Fibroblast of peridontal ligament (primary cell): Measurements from ENCODE around the gene MLKL.
A peak's percentile ranks its signal among the peaks of the same experiment; 100 is the strongest.
"Not testable (repeated sequence)": the region's sequence is repeated elsewhere in the genome, so short reads cannot be mapped to it uniquely, and the experiment has no call there.

Source experiments
- DNase-seq: peaks from one replicate; pipeline ENCODE4 v3.0.0-alpha.2; 2010; ENCODE audit errors: extremely low read depth

The MLKL gene

DNA sequence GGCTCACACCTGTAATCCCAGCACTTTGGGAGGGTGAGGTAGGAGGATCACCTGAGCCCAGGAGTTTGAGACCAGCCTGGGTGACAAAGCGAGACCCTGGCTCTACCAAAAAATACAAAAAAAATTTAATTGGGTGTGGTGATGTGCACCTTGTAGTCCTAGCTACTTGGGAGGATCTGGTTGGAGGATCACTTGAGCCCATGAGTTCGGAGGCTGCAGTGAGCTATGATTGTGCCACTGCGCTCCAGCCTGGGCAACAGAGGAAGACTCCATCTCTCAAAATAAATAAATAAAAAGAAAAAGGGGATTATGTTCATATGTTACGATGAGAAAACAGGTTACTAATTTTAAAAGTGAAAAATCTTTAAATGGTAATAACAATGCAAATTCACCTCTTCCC lies 996 bp downstream of the MLKL start:
- DNase-seq: no peak

DNA sequence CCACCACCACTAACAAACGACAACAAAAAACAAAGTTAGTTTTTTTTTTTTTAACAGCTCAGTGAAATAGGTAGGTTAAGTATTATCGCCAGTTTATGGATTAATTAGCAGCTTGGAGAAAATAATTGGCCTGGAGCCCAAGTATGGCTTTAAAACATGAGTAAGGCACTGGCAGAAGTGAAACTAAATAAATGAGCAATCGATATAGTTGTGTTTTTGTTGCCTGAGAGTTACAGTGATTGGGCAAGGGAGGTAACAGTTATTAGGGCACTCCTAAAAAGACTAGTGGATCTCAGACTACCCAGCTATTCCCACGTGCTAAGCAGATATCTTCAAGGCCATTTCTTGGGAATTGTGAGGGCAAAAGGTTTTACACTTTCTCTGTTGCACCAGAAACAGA lies 2.4 kb downstream of the MLKL start:
- DNase-seq: peak; percentile 17

DNA sequence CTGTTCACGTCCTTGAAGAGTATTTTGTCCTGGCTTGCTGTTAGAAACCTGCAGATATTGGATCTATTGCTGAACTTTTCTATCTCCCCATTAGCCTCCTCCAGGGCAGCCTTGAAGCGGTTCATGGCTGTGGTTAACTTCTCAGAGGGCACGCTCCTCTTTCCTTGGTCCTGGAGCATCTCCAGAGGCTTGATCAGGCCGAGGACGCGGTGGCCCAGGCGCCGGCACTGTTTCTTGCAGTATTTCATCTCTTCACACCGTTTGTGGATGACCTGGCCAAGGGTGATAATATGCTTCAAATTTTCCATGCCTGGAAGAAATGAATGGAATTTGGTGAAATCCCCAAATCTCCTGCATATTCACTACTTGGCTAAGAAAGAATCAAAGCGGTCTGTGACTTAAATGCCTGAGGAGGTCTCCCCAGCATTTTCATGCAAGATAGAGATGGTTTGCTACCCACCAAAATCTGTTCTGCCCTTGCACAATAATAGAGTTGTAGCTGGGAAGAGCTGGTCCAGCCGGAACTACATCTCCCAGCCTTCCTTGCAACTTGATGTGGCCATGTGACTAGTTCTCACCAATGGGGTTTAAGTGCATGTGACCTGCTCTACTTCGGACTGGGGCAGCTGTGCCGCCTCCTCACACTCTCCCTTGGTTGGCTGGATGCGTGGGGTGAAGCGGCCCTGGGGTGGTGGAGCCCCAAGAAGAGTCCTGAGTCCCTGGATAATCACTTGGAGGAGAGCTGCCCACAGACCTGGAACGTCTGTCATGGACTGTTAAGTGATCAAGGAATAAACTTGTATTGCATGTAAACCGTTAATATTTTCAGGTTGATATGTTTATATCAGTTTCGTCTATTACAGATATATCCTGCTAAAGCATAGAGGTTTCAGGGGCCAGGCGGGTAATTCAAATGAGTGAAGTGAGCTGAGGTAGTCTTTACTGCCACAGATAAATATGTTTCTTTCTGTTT lies 4.9 kb downstream of the MLKL start:
- DNase-seq: peak; percentile 94

DNA sequence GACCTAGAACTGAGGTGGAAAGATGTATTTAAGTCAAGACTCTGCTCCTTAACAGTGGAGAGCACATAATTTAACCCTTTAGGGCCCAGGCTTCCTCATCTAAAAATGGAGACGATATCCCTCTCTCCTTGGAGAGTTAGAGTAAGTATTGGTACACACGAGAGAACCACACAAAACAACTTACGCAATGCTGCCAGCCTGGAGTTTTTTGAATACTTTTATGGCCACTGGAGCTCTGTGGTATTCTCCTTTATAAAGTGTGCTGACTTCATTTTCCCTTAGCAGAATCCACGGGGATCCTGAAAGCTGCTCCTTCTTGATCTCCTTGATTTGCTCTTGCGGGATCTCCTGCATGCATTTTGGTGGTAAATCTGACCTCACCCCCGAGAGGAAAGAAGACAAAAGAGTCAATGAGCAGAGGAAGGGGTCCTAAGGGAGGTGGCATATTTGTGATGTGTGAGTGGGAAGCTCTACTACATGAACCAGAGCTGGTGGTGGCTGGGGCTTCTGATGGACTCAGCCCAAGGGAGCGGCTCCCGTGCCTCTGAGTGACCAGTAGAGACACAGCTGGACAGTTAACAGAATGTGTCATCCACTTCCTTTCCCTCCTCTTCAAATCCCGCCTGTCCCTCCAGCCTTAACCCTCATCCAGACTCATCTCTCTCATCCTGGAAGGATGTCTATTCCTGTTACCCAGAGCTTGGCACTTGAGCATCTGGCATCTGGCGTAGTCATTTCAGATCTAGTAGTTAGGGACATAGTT lies 9.4 kb downstream of the MLKL start:
- DNase-seq: peak; percentile 44

DNA sequence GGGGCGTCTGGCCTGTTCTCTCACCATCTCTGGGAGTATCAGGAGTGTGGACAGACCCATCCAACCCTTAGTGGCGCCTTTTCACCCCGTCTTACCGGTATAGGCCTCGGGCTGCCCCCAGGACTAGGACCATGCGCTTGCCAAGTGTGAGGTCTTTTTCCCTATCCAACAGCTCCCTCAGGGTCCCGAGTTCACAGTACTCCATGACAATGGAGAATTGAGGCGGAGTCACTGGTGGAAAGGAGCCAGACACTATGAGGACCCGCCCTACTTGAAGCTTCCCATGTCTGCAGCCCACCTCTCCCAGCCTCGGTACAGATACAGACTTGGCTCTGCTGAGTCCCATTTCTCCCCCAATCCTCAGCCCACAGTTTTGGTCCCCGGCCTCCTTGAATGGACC lies 18.1 kb downstream of the MLKL start:
- DNase-seq: no peak

DNA sequence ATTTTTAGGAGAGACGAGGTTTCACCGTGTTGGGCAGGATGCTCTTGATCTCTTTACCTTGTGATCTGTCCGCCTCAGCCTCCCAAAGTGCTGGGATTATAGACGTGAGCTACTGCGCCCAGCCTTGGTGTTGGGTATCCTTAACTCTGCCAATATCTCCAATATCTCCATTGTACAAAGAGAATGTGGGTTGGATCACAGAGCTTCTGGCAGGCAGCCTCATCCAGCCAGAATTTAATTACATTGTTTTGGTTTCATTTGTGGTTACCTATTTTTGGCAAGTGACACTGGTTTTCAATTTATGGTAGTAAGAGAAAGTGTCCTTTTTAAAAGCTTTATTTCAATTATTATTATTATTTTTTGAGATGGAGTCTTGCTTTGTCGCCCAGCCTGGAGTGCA lies 20.0 kb downstream of the MLKL start:
- DNase-seq: peak; percentile 29

DNA sequence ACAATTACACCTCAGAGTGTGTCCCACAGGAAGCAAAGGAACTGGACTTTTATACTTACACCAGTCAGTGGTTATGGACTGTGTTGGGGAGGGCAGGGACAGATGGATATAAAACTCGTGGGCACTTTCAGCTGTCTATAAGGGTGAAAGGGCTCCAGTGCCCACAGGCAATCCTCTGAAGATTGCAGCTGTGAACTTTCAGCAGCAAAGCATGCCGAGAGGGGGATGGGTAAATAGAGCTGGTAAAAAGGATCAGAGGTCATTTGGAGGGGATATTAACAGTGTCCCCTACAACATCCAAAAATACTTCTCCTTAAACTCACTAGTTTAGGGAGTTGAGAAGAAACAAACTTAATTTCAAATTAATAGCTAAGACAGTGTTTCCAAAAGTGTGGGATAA lies 20.7 kb downstream of the MLKL start:
- DNase-seq: no peak

DNA sequence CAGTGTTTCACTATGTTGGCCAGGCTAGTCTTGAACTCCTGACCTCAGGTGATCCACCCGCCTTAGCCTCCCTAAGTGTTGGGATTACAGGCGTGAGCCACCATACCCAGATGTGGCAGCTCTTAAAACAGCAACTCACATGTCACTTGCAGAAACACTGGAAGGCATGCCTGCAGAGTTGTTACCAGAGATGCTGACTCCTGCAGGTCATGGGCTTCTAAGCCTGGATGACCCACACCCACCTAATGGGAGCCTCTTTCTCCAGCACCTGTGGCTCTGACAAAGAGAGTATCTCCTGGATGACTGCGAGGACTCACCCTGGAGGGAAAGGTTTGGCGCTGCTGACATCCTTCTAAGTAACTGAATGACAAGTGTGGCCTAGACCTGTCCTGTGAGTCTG lies 22.8 kb downstream of the MLKL start:
- no peak for DNase-seq

DNA sequence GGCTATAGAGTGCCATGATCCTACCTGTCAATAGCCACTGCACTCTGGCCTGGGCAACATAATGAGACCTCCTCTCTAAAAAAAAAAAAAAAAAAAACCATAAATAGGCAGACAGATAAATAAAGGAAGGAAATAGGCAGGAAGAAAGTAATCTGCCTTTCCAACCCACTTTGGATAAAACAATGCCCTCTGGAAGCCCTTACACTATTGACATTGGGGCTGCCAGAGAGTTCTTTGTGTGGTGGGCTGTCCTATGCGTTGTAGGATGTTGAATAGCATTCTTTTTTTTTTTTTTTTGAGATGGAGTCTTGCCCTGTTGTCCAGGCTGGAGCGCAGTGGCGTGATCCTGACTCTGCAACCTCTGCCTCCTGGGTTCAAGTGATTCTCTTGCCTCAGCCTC lies 26.8 kb downstream of the MLKL start:
- DNase-seq: no peak

DNA sequence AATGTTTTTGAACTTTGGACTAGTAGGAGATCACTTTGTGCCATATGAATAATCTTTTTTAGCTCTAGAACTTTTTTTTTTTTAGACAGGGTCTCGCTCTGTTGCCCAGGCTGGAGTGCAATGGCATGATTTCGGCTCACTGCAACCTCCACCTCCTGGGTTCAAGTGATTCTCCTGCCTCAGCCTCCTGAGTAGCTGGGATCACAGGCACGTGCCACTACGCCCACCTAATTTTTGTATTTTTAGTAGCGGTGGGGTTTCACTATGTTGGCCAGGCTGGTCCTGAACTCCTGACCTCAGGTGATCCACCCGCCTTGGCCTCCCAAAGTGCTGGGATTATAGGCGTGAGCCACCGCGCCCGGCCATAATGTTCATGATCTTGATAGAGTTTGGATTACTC lies 31.8 kb downstream of the MLKL start:
- not testable (repeated sequence) for DNase-seq

DNA sequence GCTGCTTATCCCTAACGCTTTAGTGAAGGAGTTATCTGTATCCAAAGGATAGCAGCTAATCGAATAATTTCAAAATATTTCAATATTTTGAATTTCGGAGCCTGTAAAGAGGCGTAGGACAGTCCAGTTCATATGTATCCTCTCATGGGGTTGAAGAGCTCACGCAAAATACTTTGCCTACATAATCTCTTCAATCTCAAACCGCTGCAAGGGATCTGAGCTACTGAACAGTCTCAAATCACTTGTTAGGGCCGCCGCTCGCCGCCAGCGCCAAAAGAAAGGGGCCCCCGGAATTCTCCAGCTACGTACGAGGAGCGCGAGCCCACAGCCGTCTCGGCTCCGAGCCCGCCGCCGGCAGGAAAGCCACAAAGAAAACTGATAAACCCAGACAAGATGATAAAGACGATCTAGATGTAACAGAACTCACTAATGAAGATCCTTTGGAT lies 33.4 kb downstream of the MLKL start:
- DNase-seq: peak; percentile 22

DNA sequence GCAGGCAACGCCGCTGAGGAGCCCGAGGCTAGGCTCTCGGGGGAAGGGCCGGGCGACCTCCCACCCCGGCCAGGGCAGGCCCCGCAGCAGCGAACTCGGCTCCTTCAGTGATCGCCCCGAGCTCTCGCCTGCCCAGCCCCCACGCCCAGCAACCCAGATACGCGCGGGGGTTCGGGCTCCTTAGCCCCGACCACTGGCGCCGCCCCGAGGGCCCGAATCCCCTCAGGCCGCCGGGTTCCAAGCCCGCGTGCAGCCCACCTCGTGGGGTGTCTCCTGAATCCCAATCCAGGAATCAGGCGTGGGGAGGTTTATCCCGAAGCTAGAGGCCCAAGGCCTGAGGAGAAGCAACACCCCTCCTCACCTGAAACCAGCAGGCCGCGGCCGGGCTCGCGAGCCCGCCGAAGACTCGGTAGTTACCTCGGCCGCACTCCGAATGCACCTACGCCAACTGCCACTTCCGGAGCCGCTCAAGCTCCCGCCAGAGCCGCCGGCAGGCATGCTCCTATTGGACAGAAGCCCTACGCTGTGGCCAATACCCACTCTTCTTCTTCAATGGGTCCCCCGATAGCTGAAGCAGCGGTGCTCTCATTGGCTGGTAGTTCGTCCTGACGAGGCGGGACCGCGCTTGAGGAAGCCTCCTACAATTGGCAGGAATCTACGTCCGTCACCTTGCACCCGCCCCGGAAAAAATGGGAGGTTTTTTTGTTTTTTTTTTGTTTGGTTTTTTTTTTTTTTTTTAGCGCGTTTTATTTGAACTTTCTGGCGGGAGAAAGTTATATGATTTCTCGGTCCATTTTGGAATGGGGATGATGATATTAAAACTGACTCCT lies 34.0 kb downstream of the MLKL start, which contains the start of gene RFWD3:
Gene RFWD3, minus strand, starts transcription at position 453 of the 830 bp plus-strand sequence. CDS start 5,428 bp downstream, outside the sequence.
- peak; percentile 98 for DNase-seq

DNA sequence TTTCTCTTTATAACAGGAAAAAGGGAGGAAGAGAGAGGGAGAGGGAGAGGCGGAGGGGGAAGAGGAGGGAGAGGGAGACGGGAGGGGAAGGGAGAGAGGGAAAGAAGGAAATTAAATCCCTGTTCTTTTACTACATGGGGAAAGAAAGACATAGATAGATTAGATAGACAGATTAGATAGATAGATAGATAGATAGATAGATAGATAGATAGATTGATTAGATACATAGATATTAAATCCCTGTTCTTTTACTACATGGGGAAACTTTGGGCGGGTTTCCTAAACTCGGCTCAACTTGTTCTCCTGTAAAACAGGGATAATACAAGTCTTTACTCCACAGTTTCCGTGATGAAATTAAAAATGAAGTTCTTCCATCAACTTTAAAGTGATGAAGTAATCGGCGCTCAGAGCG lies 34.6 kb downstream of the MLKL start:
- no peak for DNase-seq

DNA sequence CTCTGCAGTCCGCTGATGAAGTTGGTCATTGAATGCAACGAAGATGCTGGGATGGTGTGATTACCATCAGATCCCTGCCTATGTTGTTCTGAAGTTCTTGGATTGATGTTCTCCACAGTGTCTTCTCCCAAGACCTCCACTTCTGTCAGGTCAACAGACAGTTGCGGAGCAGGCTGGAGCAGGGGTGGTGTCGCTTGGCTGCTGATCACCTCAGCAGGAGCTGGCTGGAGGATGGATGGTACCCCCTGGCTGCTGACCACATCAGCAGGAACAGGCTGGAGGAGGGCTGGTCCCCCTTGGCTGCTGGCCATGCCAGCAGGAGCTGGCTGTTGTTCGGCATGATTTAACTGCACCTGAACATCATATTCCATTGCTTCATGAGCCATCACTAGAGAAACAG lies 39.6 kb downstream of the MLKL start:
- no peak for DNase-seq

DNA sequence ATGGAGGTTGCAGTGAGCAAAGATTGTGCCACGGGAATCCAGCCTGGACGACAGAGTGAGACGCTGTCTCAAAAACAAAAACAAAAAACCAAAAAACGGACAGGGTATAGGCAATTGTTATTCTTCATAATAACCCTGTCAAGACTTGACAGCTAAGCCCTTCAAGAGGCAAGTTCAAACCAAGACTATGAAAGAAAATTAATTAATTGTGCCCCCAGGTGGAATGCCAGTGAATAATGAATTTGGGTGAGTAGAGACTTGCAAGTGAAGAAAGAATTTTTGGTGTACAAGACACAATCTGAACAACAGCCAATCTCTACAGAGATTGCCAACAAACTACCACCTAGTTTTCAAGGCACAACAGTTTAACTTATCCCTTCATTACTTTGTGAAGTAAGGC lies 40.3 kb downstream of the MLKL start:
- no peak for DNase-seq

DNA sequence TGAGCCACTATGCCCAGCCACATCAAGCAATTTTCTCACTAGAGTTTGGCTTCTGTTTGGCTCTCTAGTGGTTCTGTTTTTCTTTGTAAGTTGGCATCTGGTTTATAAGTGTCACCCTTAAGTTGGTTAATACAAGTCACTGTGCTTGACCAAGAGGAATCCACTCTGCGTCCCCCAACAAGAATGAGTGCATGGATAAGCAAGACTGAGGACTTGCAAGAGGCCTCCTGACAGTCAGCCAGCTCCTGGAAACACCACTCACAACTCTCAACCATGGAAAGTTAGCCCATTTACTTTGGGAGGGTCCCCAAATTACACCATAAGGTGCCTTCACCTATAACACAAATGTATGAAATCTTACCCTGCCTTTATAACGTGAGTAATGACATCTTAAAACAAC lies 41.6 kb downstream of the MLKL start:
- no peak for DNase-seq

DNA sequence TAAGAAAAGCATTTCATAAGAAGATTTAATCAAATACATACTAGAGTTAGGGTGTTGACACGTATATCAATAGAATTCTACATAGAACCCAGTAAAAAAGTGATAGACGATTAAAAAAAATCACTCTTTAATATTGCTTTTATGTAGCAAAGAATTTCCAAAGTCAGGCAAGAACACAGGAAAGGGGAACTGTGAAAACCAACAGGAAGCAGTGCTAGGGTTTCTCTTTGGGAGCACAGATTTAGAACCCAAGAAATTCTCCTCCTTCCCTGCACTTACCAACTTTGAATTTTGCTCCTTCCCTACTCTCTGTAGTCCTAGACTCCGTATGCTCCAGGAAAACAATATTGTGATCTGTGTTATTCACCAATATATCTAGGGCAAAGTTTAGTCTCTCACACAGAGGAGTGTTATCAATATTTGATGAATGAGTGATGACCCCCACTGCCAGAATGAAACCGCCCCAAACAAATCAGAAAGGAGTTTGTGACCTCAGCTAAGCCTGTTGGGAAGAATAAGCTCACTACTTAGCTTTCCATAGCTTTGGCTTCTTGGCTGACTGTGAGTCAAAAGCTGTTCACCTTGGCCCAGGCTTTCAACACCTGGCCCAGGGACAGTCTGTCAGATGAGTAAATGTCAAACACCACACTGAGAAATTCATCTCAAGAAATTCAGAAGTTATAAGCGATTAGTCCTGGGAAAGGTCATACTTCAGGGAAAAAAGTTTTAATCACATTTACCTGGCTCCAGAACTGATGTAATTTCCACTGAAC lies 42.6 kb downstream of the MLKL start:
- DNase-seq: no peak

DNA sequence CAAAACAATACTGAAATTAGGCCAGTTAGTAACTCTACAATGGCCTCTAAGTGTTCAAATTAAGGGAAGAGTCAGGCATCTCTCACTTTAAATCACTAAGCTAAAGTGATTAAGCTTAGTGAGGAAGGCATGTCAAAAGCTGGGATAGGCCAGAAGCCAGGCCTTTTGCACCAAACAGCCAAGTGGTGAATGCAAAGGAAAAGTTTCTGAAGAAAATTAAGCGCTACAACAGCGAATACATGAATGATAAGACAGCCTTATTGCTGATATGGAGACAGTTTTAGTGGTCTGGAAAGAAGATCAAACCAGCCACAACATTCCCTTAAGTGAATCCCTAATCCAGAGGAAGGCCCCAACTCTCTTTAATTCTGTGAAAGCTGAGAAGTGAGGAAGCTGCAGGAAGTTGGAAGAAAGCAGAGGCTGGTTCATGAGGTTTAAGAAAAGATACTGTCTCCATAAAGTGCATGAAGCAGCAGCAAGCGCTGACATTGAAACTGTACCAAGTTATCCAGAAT lies 46.1 kb downstream of the MLKL start:
- no peak for DNase-seq

DNA sequence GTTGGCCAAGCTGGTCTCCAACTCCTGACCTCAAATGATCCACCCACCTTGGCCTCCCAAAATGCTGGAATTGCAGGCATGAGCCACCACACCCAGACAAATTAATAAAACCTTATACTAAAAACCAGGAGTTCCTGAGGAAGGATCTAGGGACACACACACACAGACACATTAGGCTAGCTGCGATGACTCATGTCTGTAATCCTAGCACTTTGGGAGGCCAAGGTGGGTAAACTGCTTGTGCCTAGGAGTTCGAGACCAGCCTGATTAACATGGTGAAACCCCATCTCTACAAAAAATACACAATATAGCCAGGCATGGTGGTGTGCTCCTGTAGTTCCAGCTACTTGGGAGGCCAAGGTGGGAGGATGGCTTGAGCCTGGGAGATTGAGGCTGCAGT lies 47.8 kb downstream of the MLKL start:
- not testable (repeated sequence) for DNase-seq

DNA sequence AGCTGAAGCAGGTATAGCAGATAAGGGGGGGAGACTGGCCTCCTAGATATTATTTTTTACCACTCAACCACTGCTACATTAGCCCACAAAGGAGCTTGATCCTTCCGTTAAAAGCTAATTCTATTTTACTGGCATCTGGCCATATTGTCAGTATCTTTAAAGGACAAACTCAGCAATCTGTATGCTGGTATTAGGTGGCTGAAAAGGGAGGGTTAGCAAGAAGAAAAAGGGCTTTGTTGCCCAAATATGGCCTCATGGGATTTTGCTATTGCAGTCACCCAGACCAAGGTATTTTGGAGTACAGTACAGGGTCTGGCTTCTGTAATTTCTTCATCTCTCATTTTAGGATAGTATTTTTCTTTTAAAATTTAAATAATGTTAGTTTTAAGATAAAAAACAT lies 48.4 kb downstream of the MLKL start:
- no peak for DNase-seq

DNA sequence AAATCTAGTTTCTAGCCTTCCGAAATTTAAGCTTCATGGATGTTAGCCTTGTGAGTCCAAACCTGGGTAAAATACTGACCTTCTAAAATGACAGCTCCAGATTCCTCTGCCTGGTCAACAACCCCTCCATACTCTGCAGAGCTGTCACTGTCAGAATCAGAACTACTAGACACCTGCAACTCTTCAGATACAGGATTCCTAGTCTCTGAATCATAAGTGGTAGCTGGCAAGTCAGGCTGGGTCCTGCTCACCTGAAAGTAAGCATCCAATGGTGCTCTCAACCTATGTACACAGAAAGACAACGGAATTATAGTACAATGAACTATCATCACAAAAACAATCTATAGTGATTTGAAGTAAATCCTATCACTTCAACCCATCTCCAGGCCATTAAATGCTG lies 48.8 kb downstream of the MLKL start:
- no peak for DNase-seq
